ENCODE results near the gene SLC22A4. TPM values are rescaled to one million over a fixed set of nuclear protein-coding genes. Genes with fewer than 3 reads are reported as not detected.

SLC22A4 gene
- total and polyA plus RNA-seq, 4 donors = 0.25 to 42.2 (median 0.47) TPM

GRCh38 chr5:132385326-132386105, 91.3 kb downstream of the SLC22A4 start (continued):
- TF ChIP-seq, protein P1, sequence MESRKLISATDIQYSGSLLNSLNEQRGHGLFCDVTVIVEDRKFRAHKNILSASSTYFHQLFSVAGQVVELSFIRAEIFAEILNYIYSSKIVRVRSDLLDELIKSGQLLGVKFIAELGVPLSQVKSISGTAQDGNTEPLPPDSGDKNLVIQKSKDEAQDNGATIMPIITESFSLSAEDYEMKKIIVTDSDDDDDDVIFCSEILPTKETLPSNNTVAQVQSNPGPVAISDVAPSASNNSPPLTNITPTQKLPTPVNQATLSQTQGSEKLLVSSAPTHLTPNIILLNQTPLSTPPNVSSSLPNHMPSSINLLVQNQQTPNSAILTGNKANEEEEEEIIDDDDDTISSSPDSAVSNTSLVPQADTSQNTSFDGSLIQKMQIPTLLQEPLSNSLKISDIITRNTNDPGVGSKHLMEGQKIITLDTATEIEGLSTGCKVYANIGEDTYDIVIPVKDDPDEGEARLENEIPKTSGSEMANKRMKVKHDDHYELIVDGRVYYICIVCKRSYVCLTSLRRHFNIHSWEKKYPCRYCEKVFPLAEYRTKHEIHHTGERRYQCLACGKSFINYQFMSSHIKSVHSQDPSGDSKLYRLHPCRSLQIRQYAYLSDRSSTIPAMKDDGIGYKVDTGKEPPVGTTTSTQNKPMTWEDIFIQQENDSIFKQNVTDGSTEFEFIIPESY (IDR thresholded peaks at IDR 0.05) = no peak
- no peak for TF ChIP-seq SP1 (IDR thresholded peaks at IDR 0.05)

- DNase-seq (ENCODE audit: low spot score) = peak; percentile 69
- H3K9me3 ChIP-seq (ENCODE audit: control insufficient read depth in 4 of 4, low read length in 3 of 4) = no peaks in the 10 kb centered on the region
- peaks cover 0 to 26% (median 6%) of the 10 kb centered on the region in 4 donors for H3K36me3 ChIP-seq (ENCODE audit: control insufficient read depth in 4 of 4, insufficient read depth in 3 of 4, low read depth in 1 of 4, low read length in 3 of 4)
- peaks cover 3 to 28% (median 18%) of the 10 kb centered on the region in 4 donors for H3K4me1 ChIP-seq (ENCODE audit: control insufficient read depth in 4 of 4, insufficient read depth in 4 of 4, low read length in 3 of 4)
- H3K27me3 ChIP-seq (ENCODE audit: control insufficient read depth in 4 of 4, insufficient read depth in 4 of 4, low read length in 3 of 4) = no peaks in the 10 kb centered on the region
- no peak for TF ChIP-seq TAF1 (conservative IDR thresholded peaks at IDR 0.05)
- TF ChIP-seq, protein P1 (IDR thresholded peaks at IDR 0.05) = no peak
- TF ChIP-seq EGR1 (IDR thresholded peaks at IDR 0.05; ENCODE audit: low read depth in 2 of 2) = no peak
- TF ChIP-seq FOXA2 (IDR thresholded peaks at IDR 0.05) = no peak
- no peak for TF ChIP-seq JUND (IDR thresholded peaks at IDR 0.05)
- TF ChIP-seq CTCF (IDR thresholded peaks at IDR 0.05; ENCODE audit: low read depth, low read length, missing input control) = peak; percentile 94
- TF ChIP-seq SP1 (IDR thresholded peaks at IDR 0.05) = no peak
- TF ChIP-seq HNF4A (conservative IDR thresholded peaks at IDR 0.05) = peak; percentile 58 to 61
- peak; percentile 35 for TF ChIP-seq YY1 (IDR thresholded peaks at IDR 0.05)
- TF ChIP-seq, protein P2, sequence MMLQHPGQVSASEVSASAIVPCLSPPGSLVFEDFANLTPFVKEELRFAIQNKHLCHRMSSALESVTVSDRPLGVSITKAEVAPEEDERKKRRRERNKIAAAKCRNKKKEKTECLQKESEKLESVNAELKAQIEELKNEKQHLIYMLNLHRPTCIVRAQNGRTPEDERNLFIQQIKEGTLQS (IDR thresholded peaks at IDR 0.05) = no peak
- no peak for TF ChIP-seq MAX (IDR thresholded peaks at IDR 0.05)
- peak; percentile 42 to 53 for TF ChIP-seq RXRA (IDR thresholded peaks at IDR 0.05)
- TF ChIP-seq HNF4G (IDR thresholded peaks at IDR 0.05) = no peak
- TF ChIP-seq FOXA1 (IDR thresholded peaks at IDR 0.05) = no peak
- TF ChIP-seq, protein P3, sequence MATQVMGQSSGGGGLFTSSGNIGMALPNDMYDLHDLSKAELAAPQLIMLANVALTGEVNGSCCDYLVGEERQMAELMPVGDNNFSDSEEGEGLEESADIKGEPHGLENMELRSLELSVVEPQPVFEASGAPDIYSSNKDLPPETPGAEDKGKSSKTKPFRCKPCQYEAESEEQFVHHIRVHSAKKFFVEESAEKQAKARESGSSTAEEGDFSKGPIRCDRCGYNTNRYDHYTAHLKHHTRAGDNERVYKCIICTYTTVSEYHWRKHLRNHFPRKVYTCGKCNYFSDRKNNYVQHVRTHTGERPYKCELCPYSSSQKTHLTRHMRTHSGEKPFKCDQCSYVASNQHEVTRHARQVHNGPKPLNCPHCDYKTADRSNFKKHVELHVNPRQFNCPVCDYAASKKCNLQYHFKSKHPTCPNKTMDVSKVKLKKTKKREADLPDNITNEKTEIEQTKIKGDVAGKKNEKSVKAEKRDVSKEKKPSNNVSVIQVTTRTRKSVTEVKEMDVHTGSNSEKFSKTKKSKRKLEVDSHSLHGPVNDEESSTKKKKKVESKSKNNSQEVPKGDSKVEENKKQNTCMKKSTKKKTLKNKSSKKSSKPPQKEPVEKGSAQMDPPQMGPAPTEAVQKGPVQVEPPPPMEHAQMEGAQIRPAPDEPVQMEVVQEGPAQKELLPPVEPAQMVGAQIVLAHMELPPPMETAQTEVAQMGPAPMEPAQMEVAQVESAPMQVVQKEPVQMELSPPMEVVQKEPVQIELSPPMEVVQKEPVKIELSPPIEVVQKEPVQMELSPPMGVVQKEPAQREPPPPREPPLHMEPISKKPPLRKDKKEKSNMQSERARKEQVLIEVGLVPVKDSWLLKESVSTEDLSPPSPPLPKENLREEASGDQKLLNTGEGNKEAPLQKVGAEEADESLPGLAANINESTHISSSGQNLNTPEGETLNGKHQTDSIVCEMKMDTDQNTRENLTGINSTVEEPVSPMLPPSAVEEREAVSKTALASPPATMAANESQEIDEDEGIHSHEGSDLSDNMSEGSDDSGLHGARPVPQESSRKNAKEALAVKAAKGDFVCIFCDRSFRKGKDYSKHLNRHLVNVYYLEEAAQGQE (IDR thresholded peaks at IDR 0.05) = no peak
- TF ChIP-seq GABPA (IDR thresholded peaks at IDR 0.05 in 1 of 2, conservative IDR thresholded peaks at IDR 0.05 in 1 of 2) = no peak
- no peak for TF ChIP-seq NR2F2 (IDR thresholded peaks at IDR 0.05)
- peak; percentile 97 to 98 for TF ChIP-seq RAD21 (IDR thresholded peaks at IDR 0.05)
- WGBS = 20% methylated on average over 10 of the region's 10 CpGs
- peak overlapping the region; percentile 63 to 80 for H3K27ac ChIP-seq (ENCODE audit: low read depth in 1 of 2, low read length in 2 of 2)
- H3K9ac ChIP-seq (ENCODE audit: low read depth in 1 of 2, low read length in 2 of 2) = no peak overlapping the region
- no peak overlapping the region for H3K4me3 ChIP-seq (ENCODE audit: low read depth in 1 of 3, low read length in 3 of 3)
Measured at GRCh38 chr5:132386644-132387286, 92.6 kb downstream of the SLC22A4 start.
